ENCODE data around the gene ADGRF5.

GRCh38 chr6:46947497-46947896 is 25.8 kb upstream of the ADGRF5 start:
- TF ChIP-seq CTCF (IDR thresholded peaks at IDR 0.05) = no peak
- TF ChIP-seq POLR2A (IDR thresholded peaks at IDR 0.05) = no peak

Measured in adrenal gland (tissue), 5 donors.